Panc1 (cell line): ENCODE results near the gene NDUFAF8. TPM values are rescaled to one million over a fixed set of nuclear protein-coding genes. Genes with fewer than 3 reads are reported as not detected.

Experiments used
- ATAC-seq: fragments of 200-7000 bp; cut with Tn5 transposase; 2 replicates; pipeline ENCODE4 v1.9.1; 2020; ENCODE audit warnings: mild to moderate bottlenecking, moderate library complexity
- BruUV-seq: library from RNA; stranded (reverse); fragments of 400-500 nt; replicated peaks from 2 replicates; lab custom pipeline; 2021; lab: Mats Ljungman, UMichigan
- CTCF ChIA-PET: fragments of 300-600 bp; sonication (Branson Sonifier 250); formaldehyde crosslinking; loops from one replicate; lab custom pipeline; 2022; ENCODE audit warnings: antibody characterized with exemption; lab: Charles Lee
- POLR2A ChIA-PET: fragments of 300-600 bp; sonication (Branson Sonifier 250); formaldehyde crosslinking; loops from one replicate; lab custom pipeline; 2022; ENCODE audit warnings: antibody characterized with exemption; lab: Charles Lee
- DNase-seq: peaks from one replicate; pipeline ENCODE4 v3.0.0-alpha.2; 2010; ENCODE audit warnings: low read depth, low spot score
- H3K27ac ChIP-seq: 2 replicates; pipeline ENCODE4 v1.5.1; 2011; ENCODE audit warnings: mild to moderate bottlenecking, low read length, inconsistent platforms
- H3K27me3 ChIP-seq: fragments of 200-500 bp; sonication (Bioruptor generic); 2 replicates; pipeline ENCODE4 v1.6.0; 2014; ENCODE audit warnings: low read length, inconsistent platforms; ENCODE audit not compliant: control insufficient read depth, insufficient read depth
- H3K36me3 ChIP-seq: fragments of 200-500 bp; sonication (Bioruptor generic); 2 replicates; pipeline ENCODE4 v1.5.1; 2014; ENCODE audit warnings: inconsistent platforms, mild to moderate bottlenecking, low read length, moderate library complexity; ENCODE audit not compliant: control insufficient read depth, insufficient read depth
- H3K4me1 ChIP-seq: 2 replicates; pipeline ENCODE4 v1.5.1; 2011; ENCODE audit warnings: inconsistent platforms, mild to moderate bottlenecking, low read length, moderate library complexity; ENCODE audit not compliant: control insufficient read depth, insufficient read depth
- H3K4me3 ChIP-seq, 2 experiments: 2 replicates each; pipeline ENCODE4 v1.5.1; 2011 to 2012; ENCODE audit warnings: low read depth in 2 of 2, low read length in 2 of 2, mild to moderate bottlenecking in 2 of 2, inconsistent platforms in 1 of 2, moderate library complexity in 1 of 2
- H3K9me3 ChIP-seq: fragments of 200-500 bp; sonication (Bioruptor generic); 2 replicates; pipeline ENCODE4 v1.5.1; 2014; ENCODE audit warnings: low read depth, mild to moderate bottlenecking, inconsistent platforms, low read length, moderate library complexity; ENCODE audit not compliant: control insufficient read depth, insufficient read depth
- POLR2AphosphoS5 ChIP-seq: IDR thresholded peaks from 2 replicates; pipeline ENCODE4 v1.6.1; 2012; ENCODE audit warnings: mild to moderate bottlenecking, low read depth, low read length, moderate library complexity
- SIN3A ChIP-seq: IDR thresholded peaks from 2 replicates; pipeline ENCODE4 v1.6.1; 2012; ENCODE audit warnings: low read depth, mild to moderate bottlenecking, low read length, moderate library complexity, borderline replicate concordance; ENCODE audit not compliant: insufficient read depth
- TCF7L2 ChIP-seq: IDR thresholded peaks from 2 replicates; pipeline ENCODE4 v1.6.1; 2011; ENCODE audit warnings: mild to moderate bottlenecking, low read depth, low read length, inconsistent platforms
- in situ Hi-C: cut with HindIII; loops from 2 replicates; pipeline ENCODE4 v1.10.0; 2016; ENCODE audit warnings: low sequenced_read_pairs, low pct_unique_long_range_greater_than_20kb
- intact Hi-C: fragments of 100-400 bp; cut with micrococcal nuclease; formaldehyde crosslinking; loops from one replicate; pipeline ENCODE4 v1.10.0; 2022; ENCODE audit not compliant: unreplicated experiment
- total RNA-seq: library from RNA; stranded (reverse); gene quantifications from one replicate; pipeline ENCODE4 v1.2.1, GENCODE V29; 2021; ENCODE audit not compliant: unreplicated experiment
- TF ChIP-seq, protein P1 (sequence below), 2 experiments: IDR thresholded peaks; 2 replicates each; pipeline ENCODE4 v1.6.1; 2011 to 2012; ENCODE audit warnings: low read depth in 2 of 2, control low read depth in 1 of 2, low read length in 1 of 2, mild to moderate bottlenecking in 1 of 2, moderate library complexity in 1 of 2; ENCODE audit not compliant: insufficient read depth in 1 of 2
- TF ChIP-seq, protein P2 (sequence below): fragments of 450-650 bp; IDR thresholded peaks from 2 replicates; pipeline ENCODE4 v1.5.1; 2017; ENCODE audit warnings: mild to moderate bottlenecking

The NDUFAF8 gene
- total RNA-seq, 1 experiment from 2014 or later: 75.8 TPM

DNA sequence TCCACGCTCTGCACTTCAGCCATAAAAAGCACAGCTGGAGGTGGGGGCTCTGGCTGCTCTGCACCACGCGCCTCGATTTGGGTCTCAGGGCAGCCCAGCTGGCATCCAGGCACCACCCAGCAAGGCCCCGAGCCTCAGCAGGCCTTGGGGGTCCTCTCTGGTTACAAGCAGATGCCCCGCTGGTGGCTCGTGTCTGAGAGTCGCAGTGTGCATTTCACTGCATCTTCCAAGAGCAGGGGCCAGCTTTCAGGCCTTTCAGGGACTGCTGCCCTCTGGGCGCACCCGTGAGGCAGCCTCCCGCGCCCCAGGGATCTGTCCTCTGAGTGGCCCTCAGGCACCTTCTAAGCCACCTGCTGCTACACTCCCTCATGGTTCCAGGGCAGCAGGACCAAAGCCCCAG, 25.5 kb downstream of the NDUFAF8 start:
- Histone ChIP-seq H3K27ac (no peak overlapping the region), H3K27me3 (no peaks in the 10 kb centered on the region), H3K36me3 (peaks cover 24% of the 10 kb centered on the region), H3K9me3 (no peaks in the 10 kb centered on the region), H3K4me1 (no peaks in the 10 kb centered on the region), H3K4me3 (no peak overlapping the region)
- no peak for TF ChIP-seq TCF7L2
- TF ChIP-seq, protein P1, sequence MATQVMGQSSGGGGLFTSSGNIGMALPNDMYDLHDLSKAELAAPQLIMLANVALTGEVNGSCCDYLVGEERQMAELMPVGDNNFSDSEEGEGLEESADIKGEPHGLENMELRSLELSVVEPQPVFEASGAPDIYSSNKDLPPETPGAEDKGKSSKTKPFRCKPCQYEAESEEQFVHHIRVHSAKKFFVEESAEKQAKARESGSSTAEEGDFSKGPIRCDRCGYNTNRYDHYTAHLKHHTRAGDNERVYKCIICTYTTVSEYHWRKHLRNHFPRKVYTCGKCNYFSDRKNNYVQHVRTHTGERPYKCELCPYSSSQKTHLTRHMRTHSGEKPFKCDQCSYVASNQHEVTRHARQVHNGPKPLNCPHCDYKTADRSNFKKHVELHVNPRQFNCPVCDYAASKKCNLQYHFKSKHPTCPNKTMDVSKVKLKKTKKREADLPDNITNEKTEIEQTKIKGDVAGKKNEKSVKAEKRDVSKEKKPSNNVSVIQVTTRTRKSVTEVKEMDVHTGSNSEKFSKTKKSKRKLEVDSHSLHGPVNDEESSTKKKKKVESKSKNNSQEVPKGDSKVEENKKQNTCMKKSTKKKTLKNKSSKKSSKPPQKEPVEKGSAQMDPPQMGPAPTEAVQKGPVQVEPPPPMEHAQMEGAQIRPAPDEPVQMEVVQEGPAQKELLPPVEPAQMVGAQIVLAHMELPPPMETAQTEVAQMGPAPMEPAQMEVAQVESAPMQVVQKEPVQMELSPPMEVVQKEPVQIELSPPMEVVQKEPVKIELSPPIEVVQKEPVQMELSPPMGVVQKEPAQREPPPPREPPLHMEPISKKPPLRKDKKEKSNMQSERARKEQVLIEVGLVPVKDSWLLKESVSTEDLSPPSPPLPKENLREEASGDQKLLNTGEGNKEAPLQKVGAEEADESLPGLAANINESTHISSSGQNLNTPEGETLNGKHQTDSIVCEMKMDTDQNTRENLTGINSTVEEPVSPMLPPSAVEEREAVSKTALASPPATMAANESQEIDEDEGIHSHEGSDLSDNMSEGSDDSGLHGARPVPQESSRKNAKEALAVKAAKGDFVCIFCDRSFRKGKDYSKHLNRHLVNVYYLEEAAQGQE (IDR thresholded peaks at IDR 0.05; ENCODE audit: insufficient read depth in 1 of 2, low read depth in 2 of 2, low read length in 1 of 2): no peak
- TF ChIP-seq POLR2AphosphoS5: no peak
- TF ChIP-seq SIN3A: no peak
- TF ChIP-seq, protein P2, sequence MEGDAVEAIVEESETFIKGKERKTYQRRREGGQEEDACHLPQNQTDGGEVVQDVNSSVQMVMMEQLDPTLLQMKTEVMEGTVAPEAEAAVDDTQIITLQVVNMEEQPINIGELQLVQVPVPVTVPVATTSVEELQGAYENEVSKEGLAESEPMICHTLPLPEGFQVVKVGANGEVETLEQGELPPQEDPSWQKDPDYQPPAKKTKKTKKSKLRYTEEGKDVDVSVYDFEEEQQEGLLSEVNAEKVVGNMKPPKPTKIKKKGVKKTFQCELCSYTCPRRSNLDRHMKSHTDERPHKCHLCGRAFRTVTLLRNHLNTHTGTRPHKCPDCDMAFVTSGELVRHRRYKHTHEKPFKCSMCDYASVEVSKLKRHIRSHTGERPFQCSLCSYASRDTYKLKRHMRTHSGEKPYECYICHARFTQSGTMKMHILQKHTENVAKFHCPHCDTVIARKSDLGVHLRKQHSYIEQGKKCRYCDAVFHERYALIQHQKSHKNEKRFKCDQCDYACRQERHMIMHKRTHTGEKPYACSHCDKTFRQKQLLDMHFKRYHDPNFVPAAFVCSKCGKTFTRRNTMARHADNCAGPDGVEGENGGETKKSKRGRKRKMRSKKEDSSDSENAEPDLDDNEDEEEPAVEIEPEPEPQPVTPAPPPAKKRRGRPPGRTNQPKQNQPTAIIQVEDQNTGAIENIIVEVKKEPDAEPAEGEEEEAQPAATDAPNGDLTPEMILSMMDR: no peak
- intact Hi-C loops (no loop called here), in situ Hi-C loops (no loop called here)
- ChIA-PET POLR2A (no interaction called here), CTCF (no interaction called here)
- no peak for DNase-seq
- ATAC-seq: no peak
- BruUV-seq: no TSS peak

DNA sequence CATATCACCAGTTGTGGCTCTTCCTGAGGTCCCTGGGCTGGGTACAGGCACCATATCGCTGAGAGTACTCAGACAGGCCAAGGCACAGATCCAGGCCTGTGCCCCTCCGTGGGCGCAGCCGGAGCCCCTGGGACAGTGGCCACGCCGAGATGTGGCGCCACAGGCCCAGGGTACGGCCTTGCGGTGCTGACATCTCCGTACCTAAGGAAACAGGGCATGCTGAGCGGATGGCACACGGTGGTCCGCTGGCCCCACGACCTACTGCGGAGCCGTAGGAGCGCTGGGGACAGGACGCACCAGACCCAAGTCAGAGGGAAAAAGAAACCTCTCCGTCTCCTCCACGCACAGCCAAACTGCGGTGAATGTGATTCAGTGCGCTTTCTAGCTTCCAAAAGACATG, 26.5 kb downstream of the NDUFAF8 start:
- no peaks in the 10 kb centered on the region for H3K9me3 ChIP-seq
- no peak for ATAC-seq
- POLR2A ChIA-PET: no interaction called here
- TF ChIP-seq TCF7L2: no peak
- TF ChIP-seq SIN3A: no peak
- TF ChIP-seq, protein P1 (IDR thresholded peaks at IDR 0.05; ENCODE audit: insufficient read depth in 1 of 2, low read depth in 2 of 2, low read length in 1 of 2): no peak
- TF ChIP-seq POLR2AphosphoS5: no peak
- TF ChIP-seq, protein P2: no peak
- no peak overlapping the region for H3K27ac ChIP-seq
- H3K36me3 ChIP-seq: peaks cover 24% of the 10 kb centered on the region
- no peak for DNase-seq
- no peak overlapping the region for H3K4me3 ChIP-seq
- intact Hi-C loops (no loop called here), in situ Hi-C loops (no loop called here)
- no TSS peak for BruUV-seq
- CTCF ChIA-PET: no interaction called here
- no peaks in the 10 kb centered on the region for H3K4me1 ChIP-seq
- no peaks in the 10 kb centered on the region for H3K27me3 ChIP-seq
